ENCODE measurements around the gene GHR.

Gene GHR

DNA sequence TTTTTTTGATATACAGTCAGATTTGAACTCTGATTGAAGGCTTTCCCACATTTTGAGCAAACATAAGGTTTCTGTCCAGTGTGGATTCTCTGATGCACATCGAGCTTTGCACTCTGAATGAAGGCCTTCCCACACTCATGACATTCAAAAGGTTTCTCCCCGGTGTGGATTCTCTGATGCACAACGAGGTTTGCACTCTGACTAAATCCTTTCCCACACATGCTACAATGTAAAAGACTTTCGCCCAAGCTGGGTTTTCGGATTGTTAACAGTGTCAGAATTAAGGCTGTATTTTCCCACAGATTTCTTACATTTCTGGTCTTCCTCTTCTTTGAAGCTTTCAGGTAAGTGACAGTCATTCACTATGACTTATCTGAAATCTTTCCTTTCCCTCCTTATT, 44.3 kb downstream of the GHR start:
- no peak for DNase-seq

DNA sequence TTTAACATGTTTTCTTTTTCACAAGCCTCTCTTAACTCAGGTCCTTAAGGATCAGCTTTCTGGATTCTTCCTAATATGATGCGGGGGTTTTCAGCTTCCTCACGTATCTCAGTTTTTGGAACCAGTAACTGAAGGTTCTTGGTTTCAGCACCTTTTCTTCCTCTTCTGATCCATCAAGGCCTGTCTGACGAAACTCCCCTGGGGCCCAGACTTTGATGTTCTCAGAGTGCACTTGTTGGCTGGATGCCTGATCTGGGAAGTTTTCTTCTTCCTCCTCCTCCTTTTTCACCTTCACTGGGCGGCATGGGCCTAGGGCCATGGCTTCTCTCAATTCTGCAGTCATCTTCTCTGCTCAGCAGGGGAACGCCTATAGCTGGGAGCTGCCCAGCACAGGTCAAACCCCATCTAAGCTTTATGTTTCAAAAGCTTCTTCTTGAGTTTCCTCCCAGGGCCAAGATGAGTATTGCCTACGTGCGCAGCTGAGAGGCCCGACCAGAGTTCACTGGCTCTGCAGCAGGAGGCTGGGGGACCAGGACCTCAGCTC, 44.8 kb downstream of the GHR start:
- DNase-seq, result no peak

DNA sequence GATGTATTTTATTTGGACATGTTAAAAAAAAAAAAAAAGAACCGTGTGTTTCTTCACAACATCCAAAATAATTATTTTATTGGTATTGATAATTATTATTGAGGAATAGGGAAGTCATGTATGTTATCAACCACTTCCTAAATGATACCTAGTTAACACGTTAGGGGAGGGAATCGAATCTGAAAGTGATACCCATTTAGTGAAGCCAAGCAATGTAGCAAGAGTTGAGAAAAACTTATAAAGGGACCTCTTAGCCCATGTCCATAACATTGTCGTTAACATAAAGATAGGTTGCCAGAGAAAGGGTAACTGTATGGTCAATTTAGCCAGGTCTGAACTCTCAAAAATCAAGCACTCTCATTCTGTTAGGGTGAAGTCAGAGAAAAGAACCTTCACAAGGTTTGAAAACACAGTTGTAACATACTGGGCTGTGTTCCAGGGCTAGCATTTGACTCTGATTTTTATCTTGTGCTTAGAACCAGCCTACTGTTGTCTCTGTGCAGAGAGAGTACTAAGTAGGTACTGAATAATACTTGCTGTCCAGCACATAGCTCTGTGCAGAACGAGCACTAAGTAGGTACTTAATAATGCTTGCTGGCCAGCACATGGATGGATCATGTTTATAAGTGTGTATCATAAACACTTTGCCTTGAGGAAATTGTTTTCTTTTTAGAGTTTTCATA, 60.4 kb downstream of the GHR start:
- no peak for DNase-seq

DNA sequence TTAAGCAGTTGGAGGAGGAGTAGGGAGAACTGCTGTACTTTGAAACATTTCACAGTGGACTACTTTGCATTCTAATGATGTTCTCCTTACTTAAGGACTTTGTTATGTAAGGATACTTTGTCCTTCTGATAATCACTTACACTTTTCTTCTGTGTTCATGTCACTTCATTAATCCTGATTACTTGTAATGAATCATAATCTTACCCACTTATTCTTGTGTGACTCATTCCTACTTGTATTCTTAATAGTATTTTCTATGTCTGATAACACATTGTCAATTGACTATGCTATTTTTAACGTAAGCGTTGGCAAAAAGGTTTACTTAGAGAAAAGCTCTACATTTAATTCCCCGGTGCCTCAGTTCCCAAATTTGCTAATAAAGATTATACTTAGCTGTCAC, 63.8 kb downstream of the GHR start:
- no peak for DNase-seq

DNA sequence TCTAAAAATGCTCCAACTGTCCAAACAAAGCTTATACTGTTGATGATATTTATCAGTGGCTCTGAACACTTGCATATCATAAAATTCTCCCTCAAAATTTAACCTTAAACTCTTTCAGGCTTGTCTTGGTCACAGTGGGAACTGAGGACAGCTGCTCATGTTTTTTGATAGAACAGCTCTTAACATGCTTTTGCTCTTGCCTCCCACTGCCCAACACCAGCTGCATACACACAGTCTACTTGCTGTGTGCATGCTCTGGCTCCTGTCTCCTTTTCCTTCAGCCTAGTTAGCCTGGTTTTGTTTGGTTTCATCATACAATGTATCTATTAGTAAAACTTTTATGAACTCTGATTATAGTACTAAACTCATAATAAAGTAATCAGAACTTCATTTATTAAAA, 64.6 kb downstream of the GHR start:
- DNase-seq, result no peak

DNA sequence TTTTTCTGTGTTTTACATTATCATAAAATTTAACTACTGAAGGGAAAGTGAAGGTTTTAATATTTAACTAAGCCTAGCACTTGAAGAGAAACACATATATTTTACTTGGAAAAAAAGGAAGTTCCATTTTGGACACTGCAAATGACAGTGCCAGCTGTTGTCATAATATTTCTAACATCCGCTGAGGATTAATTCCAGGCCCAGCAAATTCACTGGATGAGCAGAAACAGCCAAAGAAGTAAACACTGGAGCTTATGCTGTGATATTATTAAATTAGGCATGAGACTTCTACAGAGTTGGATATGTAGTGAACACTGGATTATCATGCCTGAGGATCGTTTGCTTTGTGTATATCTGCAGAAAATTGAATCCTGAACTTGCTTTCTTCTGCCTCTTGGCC, 67.6 kb downstream of the GHR start:
- DNase-seq, result no peak

DNA sequence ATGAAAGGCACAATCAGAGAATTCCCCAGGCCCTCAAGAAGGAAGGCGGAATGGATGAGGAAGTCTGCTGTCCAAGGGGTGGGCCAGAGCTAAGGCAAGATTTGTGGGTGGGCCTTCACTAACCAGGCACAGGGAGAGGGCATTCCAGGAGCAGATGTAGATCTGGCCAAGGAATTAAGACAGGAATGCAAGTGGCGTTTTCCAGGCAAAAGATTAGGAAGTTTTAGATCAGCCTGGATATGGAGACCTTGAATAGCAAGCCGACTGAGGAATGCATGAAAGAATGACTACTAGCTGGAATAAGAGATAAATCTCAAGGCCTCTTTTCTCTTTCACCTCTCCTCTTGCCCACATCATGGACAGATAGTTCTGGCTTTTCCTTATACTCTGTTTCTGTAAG, 68.5 kb downstream of the GHR start:
- DNase-seq, result no peak

DNA sequence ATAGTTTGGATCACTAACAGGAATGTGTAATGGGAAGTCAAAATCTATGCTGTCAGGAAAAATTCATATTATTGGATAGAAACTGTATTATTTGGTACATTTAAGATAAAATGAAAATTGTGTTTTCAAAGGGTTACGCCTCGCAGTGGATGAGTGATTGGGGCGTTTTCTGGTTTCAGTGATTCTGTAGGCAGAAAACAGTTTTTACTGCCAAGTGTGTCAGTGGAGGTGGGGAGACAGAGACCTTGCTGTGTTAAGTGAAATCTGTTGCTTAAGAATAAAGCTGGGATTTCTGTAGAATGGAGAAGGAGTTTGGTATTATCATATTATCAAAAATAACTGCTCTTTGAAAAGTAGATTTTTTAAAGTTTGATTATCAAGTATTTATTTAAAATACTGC, 69.7 kb downstream of the GHR start:
- DNase-seq, result no peak

DNA sequence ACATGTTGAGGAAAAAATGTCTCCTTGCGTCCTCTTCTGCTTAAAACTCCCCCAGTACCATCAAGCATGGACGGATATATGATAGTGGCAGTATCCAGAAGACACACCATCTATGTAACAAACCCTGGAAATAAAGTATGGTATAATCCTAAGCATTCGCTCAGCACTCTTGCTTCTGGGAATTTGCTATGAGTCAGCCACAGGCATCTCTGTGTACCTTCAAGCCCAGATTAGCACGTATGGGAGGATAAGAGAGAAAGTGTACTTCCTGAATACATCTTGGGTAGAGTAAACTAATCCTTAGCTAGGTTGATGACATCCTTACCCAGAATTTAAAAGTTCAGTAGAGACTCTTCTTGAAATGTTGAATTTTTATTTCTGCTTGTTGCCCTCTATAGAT, 71.2 kb downstream of the GHR start:
- DNase-seq, result no peak

DNA sequence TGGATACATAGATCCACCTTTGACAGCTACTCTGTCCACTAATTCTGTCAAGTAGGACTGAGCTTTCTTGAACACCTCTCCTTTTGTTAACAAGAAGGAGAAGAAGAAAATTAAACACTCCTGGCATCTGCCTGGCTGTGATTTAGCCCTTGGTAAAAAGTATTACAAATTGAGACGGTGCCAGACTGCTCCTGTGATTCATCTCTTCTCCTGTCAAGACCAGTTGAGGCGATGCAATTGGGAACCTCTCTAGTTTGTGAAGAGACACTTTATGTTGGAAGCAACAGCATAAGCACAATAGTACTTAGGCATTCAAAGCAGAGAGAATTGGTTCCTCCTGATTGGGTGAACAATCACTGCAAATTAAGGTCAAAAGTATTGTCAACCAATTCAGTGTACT, 72.7 kb downstream of the GHR start:
- DNase-seq, result no peak

DNA sequence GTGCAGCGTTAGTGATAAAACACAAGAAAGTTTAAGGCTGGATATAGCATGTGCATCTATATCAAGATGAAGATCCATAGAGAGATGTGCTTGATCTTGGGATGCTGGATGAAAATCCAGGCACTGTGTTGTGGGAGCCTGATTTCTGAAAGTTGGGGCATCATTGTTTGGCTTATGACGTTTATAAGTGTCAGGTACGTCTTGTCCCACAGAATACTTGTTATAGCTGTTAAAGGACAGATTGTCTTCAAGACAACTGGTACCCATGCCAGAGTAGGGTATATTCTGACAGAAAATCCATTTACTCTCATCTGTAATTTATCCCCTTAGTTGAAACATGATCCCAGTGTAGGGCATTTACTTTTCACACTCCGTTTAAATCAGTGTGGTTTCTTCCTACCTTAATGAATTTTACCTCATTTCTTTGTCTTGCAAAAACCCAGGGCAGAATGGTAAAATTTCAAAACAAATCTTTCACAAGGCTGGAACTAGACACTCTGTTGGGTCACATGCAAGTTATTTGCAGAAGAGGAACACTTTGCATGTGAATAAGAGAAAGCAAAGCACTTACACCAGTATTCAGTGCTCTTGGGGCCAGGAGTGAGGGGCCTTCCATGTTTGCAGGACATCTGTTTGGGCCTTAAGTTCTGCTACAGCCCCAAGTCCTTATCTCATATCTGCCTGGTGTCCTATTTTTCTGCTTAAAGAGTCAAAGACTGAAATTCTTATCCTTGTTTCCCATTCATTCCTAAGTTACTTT, 73.3 kb downstream of the GHR start:
- no peak for DNase-seq

DNA sequence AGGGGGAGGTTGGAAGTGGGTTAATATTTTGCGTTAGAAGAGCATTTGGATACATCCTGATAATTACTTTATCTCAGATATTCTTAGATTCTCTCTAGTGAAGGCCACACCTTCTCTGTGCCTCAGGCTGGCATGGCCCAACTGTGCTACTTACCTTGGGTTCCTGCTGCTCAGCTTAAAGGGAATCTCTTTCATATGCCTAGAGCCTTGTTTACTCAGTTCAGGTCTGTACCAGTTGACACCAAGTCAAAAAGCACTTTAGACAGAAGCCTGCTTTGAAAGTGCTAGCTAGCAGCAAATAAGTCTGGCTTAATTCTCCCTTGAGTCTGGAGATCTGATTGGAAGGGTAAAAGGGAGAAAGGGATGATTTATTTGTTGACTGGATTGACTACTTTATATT, 74.8 kb downstream of the GHR start:
- no peak for DNase-seq

DNA sequence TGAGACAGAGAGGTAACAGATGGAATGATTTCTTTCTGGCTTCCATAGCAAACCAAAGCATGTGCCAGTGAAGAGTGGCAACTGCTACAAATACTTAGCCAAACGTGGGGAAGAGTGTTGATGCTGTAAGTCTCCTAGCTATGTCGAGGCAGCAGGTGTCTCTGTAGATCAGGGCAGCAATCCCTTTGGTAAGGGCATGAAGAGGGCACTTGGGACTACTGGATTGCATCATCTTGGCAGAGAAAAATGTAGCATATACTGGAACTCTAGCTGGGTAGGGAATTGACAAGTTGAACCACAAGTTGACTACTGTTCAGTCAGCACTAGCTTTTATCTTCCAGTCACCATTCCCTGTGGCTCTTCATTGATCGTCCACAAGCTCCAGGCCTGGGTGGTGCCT, 75.8 kb downstream of the GHR start:
- DNase-seq, result no peak

DNA sequence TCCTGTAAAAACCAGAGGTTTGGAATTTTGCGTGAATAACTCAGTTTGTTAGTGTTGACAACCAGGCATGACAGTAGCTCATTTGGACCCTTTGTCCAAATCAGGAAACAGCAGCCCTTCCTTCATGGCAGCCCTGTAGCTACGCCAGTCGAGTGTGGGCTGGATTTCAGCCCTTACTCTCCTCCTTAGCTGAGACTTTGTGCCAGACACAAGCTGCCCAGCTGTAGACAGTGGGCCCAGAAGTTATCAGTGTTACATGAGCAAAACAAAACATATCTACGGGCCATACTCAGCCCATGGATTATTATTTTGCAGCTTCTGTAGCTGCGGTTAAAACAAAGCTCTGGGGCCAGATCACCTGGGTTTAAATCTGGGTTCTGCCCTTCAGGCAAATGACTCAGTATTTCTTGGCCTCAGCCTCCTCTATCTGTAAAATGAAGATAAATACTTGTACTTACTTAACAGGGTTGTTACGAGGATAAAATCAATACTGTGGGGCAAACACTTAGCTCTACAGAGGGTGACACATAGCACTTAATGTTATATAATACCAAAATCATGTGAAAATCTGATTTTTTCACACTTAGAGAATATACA, 76.9 kb downstream of the GHR start:
- no peak for DNase-seq

DNA sequence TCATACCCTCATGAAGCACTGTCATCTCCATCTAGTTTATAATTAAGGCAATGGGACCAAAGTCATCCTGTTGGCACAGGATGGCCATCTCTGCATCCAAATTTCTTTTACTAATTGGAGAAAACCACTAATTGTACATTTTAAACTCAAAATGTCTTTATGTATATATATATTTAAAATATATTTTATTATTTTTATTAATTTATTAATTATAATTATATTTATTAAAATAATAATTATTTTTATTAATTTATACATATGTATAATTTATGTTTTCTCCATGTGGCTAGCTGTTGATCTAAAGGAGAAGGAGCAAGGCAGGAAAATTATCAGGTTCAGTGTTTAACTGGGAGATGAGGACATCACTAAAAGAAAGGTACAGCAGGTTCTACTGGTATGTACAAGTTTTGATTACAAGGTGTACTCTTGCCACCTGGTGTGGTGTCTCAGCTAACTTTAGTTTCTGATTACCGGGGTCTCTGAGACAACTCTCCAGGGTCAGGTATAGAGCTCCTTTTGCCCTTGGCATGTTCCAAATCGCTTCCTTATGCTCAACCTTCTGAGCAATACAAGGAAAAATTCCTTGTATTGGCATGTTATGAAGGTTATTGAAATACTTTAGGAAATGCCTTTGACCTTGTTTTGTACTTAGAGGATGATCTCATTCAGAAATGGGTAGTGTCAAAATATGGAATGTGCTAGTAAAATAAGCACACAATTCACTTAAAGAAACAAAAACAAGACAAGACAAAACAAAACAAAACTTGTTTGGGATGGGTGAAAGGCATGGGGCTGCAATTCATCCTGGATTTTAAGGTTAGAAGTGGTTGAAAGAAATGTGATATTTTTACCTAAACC, 79.6 kb downstream of the GHR start:
- DNase-seq, result no peak

DNA sequence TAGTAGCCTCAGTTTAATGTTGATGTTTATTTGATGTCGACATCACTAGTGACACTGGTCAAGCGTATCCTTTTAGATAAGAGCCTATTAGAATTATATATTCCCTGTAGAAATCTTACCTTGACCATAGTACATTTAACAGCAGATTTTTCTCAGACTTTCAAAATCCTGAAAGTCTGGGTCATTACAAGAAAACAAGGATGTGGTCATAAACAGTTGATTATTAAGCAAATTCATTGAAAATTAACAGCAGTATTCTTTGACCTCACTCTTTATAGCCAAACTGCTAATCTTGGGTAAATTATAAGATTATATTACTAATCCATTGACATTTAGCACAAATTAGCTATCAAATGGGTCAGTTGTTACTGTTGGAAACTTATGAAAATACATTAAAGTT, 83.4 kb downstream of the GHR start:
- DNase-seq, result no peak

DNA sequence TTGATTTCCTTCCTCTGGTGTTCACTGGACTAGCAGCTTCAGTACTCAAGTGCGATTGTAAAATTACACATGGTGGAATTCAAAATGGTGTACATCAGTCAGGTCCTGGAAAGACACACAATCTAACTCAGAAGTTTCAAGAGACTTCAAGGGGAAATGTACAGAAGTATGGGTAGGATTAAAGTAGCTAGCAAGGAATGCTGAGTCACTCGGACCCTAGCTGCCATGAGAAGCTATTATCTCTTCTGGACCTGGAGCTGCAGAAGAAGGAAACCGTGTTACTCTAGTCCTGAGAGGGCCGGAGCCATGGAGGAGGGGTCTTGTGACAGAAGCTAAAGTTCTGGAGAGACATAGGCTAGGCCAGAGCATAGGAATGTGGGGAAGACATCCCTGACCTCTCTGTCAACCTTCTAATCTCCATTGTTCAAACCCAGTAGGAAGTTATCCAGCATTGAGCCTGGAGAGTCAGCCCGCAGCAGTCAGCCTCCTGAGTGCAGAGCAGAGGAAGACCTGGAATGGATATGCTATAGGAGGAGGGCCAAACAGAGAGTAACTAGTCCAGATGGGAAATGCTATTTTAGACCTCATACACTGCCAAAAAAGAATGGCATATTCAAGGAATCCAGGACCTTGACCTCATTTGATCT, 84.3 kb downstream of the GHR start:
- no peak for DNase-seq

DNA sequence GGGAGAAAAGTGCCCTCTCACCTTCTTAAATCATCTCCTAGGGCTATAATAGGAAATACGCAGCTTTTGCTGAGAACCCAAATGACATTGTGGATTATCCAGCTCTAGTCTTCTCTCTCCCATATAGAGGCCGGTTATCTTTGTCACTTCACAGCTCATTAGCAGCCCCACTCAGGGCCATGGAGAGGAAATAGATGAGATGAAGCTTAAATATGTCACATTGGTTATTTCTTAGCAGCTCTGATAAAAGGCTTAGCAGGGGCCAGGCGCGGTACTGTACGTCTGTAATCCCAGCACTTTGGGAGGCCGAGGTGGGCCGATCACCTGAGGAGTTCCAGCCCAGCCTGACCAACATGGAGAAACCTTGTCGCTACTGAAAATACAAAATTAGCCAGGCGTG, 90.0 kb downstream of the GHR start:
- DNase-seq, result no peak

DNA sequence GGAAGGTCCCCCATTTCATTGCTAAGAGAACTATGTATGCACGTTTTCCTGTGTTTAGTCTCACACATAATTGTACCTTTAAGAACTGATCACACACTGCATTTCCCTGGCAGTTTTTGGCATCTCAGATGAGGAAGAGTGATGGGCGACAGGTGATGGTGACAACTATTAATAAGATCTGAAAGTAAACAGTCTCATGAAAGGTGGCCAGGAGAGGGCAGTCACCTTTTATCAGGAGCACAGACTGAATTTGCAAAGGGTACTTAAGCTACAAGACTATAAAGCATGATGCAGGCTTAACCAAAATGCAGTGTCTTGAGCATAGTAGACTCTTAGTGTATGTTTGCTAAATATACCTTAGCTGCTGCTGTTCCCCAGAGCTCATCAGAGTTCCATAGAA, 91.5 kb downstream of the GHR start:
- DNase-seq, result no peak

DNA sequence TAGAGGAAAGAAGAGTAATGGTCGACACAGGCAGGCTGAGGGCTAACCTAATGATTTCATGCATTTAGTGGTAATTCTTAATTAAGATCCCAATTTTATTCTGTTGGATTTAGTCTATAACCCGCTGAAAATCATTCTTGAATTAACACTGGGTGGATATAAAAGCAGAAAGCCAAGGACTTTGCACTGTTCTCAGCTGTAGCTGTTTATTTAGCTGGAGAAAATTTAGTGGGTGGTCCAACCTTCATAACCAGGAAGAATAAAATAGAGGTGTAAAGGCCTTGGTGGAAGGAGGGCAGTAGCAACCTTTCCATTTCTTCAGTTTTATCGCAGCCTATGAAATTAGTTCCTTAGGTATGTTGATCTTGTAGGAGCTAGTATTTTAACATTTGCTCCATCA, 92.3 kb downstream of the GHR start:
- DNase-seq, result no peak

DNA sequence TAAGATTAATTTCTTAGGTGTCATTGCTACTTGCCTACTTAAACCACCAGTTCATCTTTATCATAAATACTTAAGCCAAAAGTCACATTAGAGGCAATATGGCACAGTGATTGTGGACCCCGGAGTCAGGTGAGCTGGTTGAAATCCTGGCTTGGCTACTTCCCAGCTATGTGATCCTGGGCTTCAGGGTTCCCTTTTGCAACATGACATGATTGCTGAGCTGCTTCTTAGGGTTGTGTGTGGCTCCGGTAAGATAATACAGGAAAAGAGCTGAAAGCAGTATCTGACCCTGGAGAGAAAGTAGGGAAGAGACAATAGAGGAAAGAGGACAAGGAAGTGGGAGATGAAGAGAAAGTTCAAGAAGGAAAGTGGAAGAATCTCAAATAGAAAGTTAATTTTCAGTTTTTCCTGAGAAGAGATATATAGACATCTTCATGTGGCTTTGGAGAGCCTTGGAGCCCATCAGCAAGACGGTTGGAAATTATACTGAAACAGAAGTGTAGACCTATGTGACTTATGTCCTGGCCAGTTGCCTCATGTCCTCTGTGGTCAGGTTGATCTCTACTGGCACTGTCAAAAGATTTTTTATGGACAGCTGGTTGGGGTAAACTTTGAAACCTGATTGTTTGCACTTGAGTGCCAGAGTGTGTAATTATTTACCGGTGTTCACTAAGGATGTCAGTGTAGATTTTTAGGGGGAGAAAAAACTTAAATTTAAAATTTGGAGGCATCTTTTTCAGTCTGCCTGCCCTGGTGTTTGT, 93.2 kb downstream of the GHR start:
- DNase-seq, result no peak

DNA sequence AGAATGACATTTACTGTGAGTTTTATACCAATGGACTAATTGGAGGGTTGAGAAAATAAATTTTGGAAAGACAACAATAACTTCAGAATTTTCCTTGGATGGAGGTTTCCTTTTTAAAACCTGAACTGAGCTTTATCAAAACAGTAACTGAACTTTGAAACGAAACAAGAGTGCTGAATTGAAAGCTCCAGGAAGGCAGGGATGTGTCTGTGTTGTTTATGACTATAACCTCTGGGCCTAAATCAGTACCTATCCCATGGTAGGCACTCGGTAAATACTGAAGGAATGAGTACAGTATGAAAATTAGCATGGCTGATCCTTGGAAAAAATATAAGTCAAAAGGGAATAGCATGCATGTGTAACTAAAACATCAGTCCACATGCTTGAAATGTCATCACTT, 93.9 kb downstream of the GHR start:
- no peak for DNase-seq

Measured in activated effector memory CD4-positive, alpha-beta T cell treated with Interleukin-2 at 50 U/mL for 16 hours (primary cell).